ENCODE results near the gene RAC3.

Gene RAC3

GRCh38 chr17:81996757-81997441 lies 34.6 kb upstream of the RAC3 start:
- TF ChIP-seq REST (IDR thresholded peaks at IDR 0.05; ENCODE audit: insufficient read depth in 1 of 2, low read depth in 2 of 2, low read length in 2 of 2) (no peak), TAF1 (IDR thresholded peaks at IDR 0.05; ENCODE audit: borderline replicate concordance, insufficient read depth, low read length) (no peak), FOXP2 (optimal IDR thresholded peaks at IDR 0.05; ENCODE audit: borderline replicate concordance, extremely low read depth, extremely low read length, insufficient read depth) (no peak), POLR2AphosphoS5 (IDR thresholded peaks at IDR 0.05; ENCODE audit: low read depth, low read length) (no peak), SIN3A (IDR thresholded peaks at IDR 0.05; ENCODE audit: borderline replicate concordance, insufficient read depth, low read length) (no peak)

GRCh38 chr17:81998212-81998611 lies 33.3 kb upstream of the RAC3 start:
- TF ChIP-seq POLR2AphosphoS5 (IDR thresholded peaks at IDR 0.05; ENCODE audit: low read depth, low read length) (no peak), REST (IDR thresholded peaks at IDR 0.05; ENCODE audit: insufficient read depth in 1 of 2, low read depth in 2 of 2, low read length in 2 of 2) (no peak), FOXP2 (optimal IDR thresholded peaks at IDR 0.05; ENCODE audit: borderline replicate concordance, extremely low read depth, extremely low read length, insufficient read depth) (no peak), TAF1 (IDR thresholded peaks at IDR 0.05; ENCODE audit: borderline replicate concordance, insufficient read depth, low read length) (no peak), SIN3A (IDR thresholded peaks at IDR 0.05; ENCODE audit: borderline replicate concordance, insufficient read depth, low read length) (no peak)

- no peak for TF ChIP-seq POLR2AphosphoS5 (IDR thresholded peaks at IDR 0.05; ENCODE audit: low read depth, low read length)
These were observed 32.6 kb upstream of the RAC3 start for GRCh38 chr17:81998691-81999438.

GRCh38 chr17:81999587-81999975 lies 31.9 kb upstream of the RAC3 start:
- TF ChIP-seq SIN3A (IDR thresholded peaks at IDR 0.05; ENCODE audit: borderline replicate concordance, insufficient read depth, low read length) (no peak), POLR2AphosphoS5 (IDR thresholded peaks at IDR 0.05; ENCODE audit: low read depth, low read length) (no peak), TAF1 (IDR thresholded peaks at IDR 0.05; ENCODE audit: borderline replicate concordance, insufficient read depth, low read length) (no peak), REST (IDR thresholded peaks at IDR 0.05; ENCODE audit: insufficient read depth in 1 of 2, low read depth in 2 of 2, low read length in 2 of 2) (no peak), FOXP2 (optimal IDR thresholded peaks at IDR 0.05; ENCODE audit: borderline replicate concordance, extremely low read depth, extremely low read length, insufficient read depth) (no peak)

- TF ChIP-seq REST (IDR thresholded peaks at IDR 0.05; ENCODE audit: insufficient read depth in 1 of 2, low read depth in 2 of 2, low read length in 2 of 2) (no peak), TAF1 (IDR thresholded peaks at IDR 0.05; ENCODE audit: borderline replicate concordance, insufficient read depth, low read length) (no peak), SIN3A (IDR thresholded peaks at IDR 0.05; ENCODE audit: borderline replicate concordance, insufficient read depth, low read length) (no peak), FOXP2 (optimal IDR thresholded peaks at IDR 0.05; ENCODE audit: borderline replicate concordance, extremely low read depth, extremely low read length, insufficient read depth) (no peak), POLR2AphosphoS5 (IDR thresholded peaks at IDR 0.05; ENCODE audit: low read depth, low read length) (no peak)
These were observed 31.3 kb upstream of the RAC3 start for GRCh38 chr17:81999976-82000802.

Data from PFSK-1 (cell line).